Right renal pelvis (tissue), 4 donors: ENCODE measurements around the gene WDR81. TPM values are rescaled to one million over a fixed set of nuclear protein-coding genes. Genes with fewer than 3 reads are reported as not detected.
"Not testable (repeated sequence)": the region's sequence is repeated elsewhere in the genome, so short reads cannot be mapped to it uniquely, and the experiment has no call there.

ENCODE experiments used
- DNase-seq, 4 donors: peaks; one replicate each; pipeline ENCODE4 v3.0.0-alpha.2; 2013; ENCODE audit warnings: low read depth in 4 of 4, low spot score in 3 of 4, missing footprints in 1 of 4
- polyA plus RNA-seq, 4 donors: library from polyadenylated mRNA; unstranded; fragments of 120-200 nt; gene quantifications; one replicate each; pipeline ENCODE4 v1.2.1, GENCODE V29; 2013; ENCODE audit not compliant: insufficient read length in 4 of 4

WDR81 gene
- polyA plus RNA-seq, result 10 to 100 TPM; 13.5 to 22.2 (median 15.4) TPM

- DNase-seq, result peak in 2 of 4 donors; percentile 71 to 73
Observed at GRCh38 chr17:1724351-1724868, at the start of gene WDR81. Gene WDR81, plus strand, starts transcription at chr17:1724704. Its CDS starts 256 bp downstream, at chr17:1724960.

GRCh38 chr17:1676401-1676800 lies 48.1 kb upstream of the WDR81 start:
- no peak for DNase-seq

- DNase-seq, result no peak
Observed at GRCh38 chr17:1683459-1683858, 41.0 kb upstream of the WDR81 start.

GRCh38 chr17:1684378-1685189 lies 39.9 kb upstream of the WDR81 start, which contains the start of gene PRPF8:
Gene PRPF8, minus strand, starts transcription at chr17:1684867. Its CDS starts 296 bp downstream, at chr17:1684571.
- DNase-seq, result peak; percentile 95 to 97 (median 96)

GRCh38 chr17:1686086-1686485 lies 38.4 kb upstream of the WDR81 start:
- DNase-seq, result no peak

- not testable (repeated sequence) for DNase-seq
Observed at GRCh38 chr17:1688405-1688804, 36.1 kb upstream of the WDR81 start.

- DNase-seq, result no peak
Observed at GRCh38 chr17:1690544-1691221, 33.8 kb upstream of the WDR81 start.

GRCh38 chr17:1693339-1693738 lies 31.2 kb upstream of the WDR81 start:
- no peak for DNase-seq

GRCh38 chr17:1695365-1695764 lies 29.1 kb upstream of the WDR81 start:
- no peak for DNase-seq

- no peak for DNase-seq
Observed at GRCh38 chr17:1697681-1698080, 26.8 kb upstream of the WDR81 start.

- not testable (repeated sequence) for DNase-seq
Observed at GRCh38 chr17:1699891-1700290, 24.6 kb upstream of the WDR81 start.

- DNase-seq, result no peak
Observed at GRCh38 chr17:1703063-1703462, 21.4 kb upstream of the WDR81 start.

- DNase-seq, result no peak
Observed at GRCh38 chr17:1705004-1705403, 19.5 kb upstream of the WDR81 start.

GRCh38 chr17:1707107-1707506 lies 17.4 kb upstream of the WDR81 start:
- no peak for DNase-seq

GRCh38 chr17:1708791-1709346 lies 15.6 kb upstream of the WDR81 start:
- not testable (repeated sequence) for DNase-seq

GRCh38 chr17:1709403-1709951 lies 15.0 kb upstream of the WDR81 start:
- no peak for DNase-seq

- DNase-seq, result no peak
Observed at GRCh38 chr17:1709971-1710806, 14.3 kb upstream of the WDR81 start, which contains the start of gene TLCD2. Gene TLCD2, minus strand, starts transcription at chr17:1710377. Its CDS starts 135 bp downstream, at chr17:1710242.

GRCh38 chr17:1710807-1711553 lies 13.5 kb upstream of the WDR81 start:
- DNase-seq, result no peak

GRCh38 chr17:1711804-1712203 lies 12.7 kb upstream of the WDR81 start:
- DNase-seq, result no peak
